ENCODE data around the gene PRRX2. TPM values are rescaled to one million over a fixed set of nuclear protein-coding genes. Genes with fewer than 3 reads are reported as not detected.

Gene PRRX2
- total and polyA plus RNA-seq, 9 of the 15 experiments (the other 6 are each of a cell fraction or from before 2014, with no cell fraction given), result 0.21 TPM; not detected in 8

GRCh38 chr9:129619787-129620668 is 45.4 kb upstream of the PRRX2 start (continued):
- no peak for TF ChIP-seq ZNF518B (CRISPR knock-in tag; IDR thresholded peaks at IDR 0.05)
- no peak for TF ChIP-seq TAF7 (tag; IDR thresholded peaks at IDR 0.05)
- TF ChIP-seq RBBP5 (IDR thresholded peaks at IDR 0.05; ENCODE audit: borderline replicate concordance, insufficient read depth, low read length, poor library complexity, severe bottlenecking), result peak; percentile 32
- TF ChIP-seq ZBTB9 (CRISPR knock-in tag; IDR thresholded peaks at IDR 0.05), result no peak; the same call in 1 of the 2 replicates
- peak; percentile 74 for TF ChIP-seq RB1 (IDR thresholded peaks at IDR 0.05; ENCODE audit: low read depth)
- no peak for TF ChIP-seq ZHX1 (conservative IDR thresholded peaks at IDR 0.05; ENCODE audit: low read length)

Measured in K562 (cell line).